SH-SY5Y (cell line): ENCODE results near the gene FOXO4.

Experiments
- GATA2 ChIP-seq: IDR thresholded peaks from 2 replicates; pipeline ENCODE4 v1.6.1; 2011; ENCODE audit warnings: mild to moderate bottlenecking, low read depth, low read length
- GATA3 ChIP-seq: IDR thresholded peaks from 2 replicates; pipeline ENCODE4 v1.6.1; 2011; ENCODE audit warnings: low read depth, mild to moderate bottlenecking, low read length, moderate library complexity

DNA sequence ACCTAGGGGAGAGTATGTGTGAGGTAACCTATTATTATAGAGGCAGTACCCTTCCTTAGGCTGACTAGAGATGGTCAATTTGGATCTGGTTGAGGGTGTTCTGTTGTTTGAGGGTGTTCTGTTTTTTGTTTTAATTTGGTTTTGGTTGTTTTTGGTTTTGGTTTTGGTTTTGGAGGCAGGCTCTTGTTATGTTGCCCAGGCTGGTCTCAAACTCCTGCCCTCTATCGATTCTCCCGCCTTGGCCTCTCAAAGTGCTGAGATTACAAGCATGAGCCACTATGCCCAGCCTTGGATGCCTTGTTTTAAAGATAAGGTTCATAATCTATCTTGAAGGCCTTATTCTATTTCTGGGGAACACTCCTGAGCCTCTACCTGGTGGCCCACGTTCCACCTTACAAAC, 10.0 kb downstream of the FOXO4 start:
- TF ChIP-seq GATA2 (no peak), GATA3 (no peak)
